ENCODE data around the gene CIB1. TPM values are rescaled to one million over a fixed set of nuclear protein-coding genes. Genes with fewer than 3 reads are reported as not detected.
A peak's percentile ranks its signal among the peaks of the same experiment; 100 is the strongest.

Gene CIB1
- total RNA-seq, 1 donor from 2014 or later, result 76.0 TPM

DNA sequence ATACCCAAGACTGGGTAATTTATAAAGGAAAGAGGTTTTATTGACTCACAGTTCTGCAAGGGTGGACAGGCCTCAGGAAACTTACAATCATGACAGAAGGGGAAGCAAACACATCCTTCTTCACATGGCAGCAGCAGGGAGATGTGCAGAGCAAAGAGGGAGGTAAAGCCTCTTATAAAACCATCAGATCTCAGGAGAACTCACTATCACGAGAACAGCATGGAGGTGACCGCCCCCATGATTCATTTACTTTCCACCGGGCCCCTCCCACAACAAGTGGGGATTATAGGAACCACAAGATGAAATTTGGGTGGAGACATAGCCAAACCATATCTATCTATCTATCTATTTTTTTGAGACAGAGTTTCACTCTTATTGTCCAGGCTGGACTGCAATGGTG, 5.6 kb upstream of the CIB1 start:
- H3K4me3 ChIP-seq (ENCODE audit: low read depth, low read length), result no peak overlapping the region
- TF ChIP-seq, protein P1, sequence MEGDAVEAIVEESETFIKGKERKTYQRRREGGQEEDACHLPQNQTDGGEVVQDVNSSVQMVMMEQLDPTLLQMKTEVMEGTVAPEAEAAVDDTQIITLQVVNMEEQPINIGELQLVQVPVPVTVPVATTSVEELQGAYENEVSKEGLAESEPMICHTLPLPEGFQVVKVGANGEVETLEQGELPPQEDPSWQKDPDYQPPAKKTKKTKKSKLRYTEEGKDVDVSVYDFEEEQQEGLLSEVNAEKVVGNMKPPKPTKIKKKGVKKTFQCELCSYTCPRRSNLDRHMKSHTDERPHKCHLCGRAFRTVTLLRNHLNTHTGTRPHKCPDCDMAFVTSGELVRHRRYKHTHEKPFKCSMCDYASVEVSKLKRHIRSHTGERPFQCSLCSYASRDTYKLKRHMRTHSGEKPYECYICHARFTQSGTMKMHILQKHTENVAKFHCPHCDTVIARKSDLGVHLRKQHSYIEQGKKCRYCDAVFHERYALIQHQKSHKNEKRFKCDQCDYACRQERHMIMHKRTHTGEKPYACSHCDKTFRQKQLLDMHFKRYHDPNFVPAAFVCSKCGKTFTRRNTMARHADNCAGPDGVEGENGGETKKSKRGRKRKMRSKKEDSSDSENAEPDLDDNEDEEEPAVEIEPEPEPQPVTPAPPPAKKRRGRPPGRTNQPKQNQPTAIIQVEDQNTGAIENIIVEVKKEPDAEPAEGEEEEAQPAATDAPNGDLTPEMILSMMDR (conservative IDR thresholded peaks at IDR 0.05; ENCODE audit: low read depth, low read length), result no peak
- no peak for DNase-seq (ENCODE audit: low read depth)

DNA sequence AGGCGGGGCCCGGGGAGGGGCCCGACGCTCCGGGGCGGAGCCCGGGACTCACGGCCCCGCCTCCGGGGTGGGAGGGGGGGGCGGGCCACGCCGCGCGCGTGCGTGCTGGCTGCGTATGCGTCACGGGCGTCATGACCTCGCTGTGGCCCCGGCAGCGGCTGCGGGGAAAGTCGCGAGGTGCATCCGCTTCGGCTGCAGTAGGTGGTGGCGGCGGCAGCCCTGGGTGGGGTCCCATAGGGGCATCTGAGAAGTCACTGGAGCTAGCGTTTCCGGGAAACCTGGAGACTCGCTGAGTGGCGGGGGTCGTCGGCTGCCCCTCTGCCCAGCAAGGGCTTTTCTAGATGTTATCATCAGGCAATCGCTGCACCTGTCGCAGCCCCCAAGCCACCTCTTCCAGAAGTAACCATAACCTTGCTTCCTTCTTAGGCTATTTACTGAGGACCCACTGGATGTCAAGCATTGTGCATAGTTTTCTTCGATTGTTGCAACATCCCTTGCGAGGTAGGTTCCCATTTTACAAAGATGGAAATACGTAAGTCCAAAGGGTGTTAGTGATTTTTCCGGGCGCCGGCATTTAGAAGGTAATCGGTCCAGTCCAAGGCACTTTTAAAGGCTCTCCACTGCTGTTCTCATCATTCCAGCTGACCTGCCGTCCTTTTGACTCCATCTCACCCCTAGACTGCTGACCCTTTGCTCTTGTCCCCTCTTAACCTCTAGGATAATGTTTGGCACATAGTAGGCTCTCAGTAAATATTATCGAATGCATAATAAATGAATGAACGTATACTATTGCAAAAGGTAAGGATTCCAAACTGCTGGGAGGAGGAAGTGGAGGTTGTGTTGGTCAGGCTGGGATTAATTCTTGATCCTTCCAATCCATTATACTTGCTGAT, 601 bp upstream of the CIB1 start, which contains the start of gene GDPGP1:
TSS of gene GDPGP1 (plus strand) at position 114 of the 893 bp plus-strand sequence. CDS start 6,700 bp downstream, outside the sequence.
- no peak for DNase-seq (ENCODE audit: low read depth)
- TF ChIP-seq, protein P1 (conservative IDR thresholded peaks at IDR 0.05; ENCODE audit: low read depth, low read length), result no peak
- H3K4me3 ChIP-seq (ENCODE audit: low read depth, low read length), result peak within 1 kb of the TSS; percentile 94

DNA sequence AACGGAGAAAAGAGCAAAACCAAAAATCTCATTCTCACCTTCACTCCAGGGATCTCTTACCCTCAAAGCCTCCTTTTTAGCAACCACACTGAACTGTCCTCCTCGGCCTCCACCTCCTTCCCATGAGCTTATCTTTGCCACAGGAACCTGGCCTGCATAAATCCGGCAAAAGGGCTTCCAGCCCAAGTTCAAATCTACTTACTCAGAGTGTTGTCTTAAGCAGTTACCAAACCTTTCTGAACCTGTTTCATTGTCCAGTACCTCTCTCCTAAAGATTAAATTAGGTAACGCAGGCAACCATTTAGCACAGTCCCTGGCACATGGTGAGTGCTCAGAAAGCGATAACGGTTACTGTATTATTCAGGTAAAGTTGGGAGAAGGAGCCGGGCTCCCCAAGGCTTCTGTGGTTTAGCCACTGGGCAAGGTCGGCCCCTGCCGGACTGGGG, 777 bp downstream of the CIB1 start:
- DNase-seq (ENCODE audit: low read depth), result peak; percentile 53

DNA sequence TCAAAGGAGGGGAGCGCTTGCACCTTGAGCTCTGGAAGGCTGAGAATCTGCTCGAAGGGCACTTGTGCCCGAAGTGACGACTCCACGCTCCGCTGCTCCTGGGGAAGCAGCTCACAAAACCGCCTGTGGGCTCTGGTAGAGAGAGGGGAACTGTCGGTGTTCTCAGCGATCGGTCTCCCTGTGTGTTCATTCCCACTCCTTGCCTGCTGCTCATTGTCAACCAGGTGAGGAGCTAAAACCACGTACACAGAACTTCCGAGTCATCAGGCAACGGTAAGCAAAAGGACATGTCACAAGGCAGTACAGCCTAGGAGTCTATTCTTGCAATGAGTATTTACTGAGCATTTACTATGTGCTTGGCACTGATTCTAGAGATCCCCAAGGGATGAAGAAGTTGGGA, 1.5 kb downstream of the CIB1 start:
- DNase-seq (ENCODE audit: low read depth), result no peak
- H3K4me3 ChIP-seq (ENCODE audit: low read depth, low read length), result peak overlapping the region; percentile 94
- TF ChIP-seq, protein P1 (conservative IDR thresholded peaks at IDR 0.05; ENCODE audit: low read depth, low read length), result no peak

More for the DNA sequence above, 777 bp downstream of the CIB1 start:
- TF ChIP-seq, protein P1 (conservative IDR thresholded peaks at IDR 0.05; ENCODE audit: low read depth, low read length), result peak; percentile 58
- H3K4me3 ChIP-seq (ENCODE audit: low read depth, low read length), result peak overlapping the region; percentile 94

DNA sequence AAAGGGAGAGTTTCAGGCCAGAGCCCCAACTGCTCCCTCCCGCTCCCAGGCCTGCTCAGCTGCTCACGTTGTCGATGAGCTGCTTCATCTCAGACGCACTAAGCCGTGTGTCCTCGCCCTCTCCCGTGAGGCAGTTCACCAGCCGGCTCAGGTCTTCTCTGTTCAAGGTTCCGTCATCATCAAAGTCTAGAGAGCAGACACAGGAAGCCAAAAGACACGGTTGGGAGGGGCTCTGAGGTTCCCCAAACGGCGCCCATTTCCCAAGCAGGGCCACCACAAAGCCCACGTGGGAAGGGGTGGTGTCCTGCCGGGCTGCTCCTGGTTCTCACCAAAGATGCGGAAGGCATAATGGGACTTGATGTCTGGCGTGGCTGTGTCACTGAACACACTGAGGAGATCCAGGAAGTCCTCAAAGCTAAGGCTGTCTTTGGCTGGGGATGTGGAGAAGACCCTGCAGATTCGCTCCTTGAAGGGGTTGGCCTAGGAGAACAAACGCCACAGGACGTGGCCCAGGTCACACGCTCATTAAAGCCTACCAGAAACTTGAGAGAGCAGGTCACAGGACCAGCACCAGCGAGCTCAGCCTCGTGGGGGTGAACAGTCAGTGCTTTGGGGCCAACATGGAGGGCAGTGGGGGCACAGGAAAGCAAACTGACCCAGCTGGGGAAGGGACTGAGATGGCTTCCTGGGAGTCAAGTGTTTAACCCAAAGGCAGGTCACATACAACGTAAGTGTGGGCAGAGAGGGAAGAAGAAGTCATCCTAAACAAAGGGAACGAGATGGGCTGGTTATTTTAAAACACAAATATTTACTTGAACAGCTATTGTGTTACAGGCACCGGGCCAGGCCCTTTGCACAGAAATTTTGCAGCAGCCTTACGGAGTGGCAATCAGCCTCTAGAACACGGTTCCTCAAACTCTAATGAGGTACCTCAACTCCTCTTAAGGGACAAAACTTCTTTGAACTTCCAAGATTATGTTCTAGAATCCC, 2.4 kb downstream of the CIB1 start:
- DNase-seq (ENCODE audit: low read depth), result no peak
- peak overlapping the region; percentile 94 for H3K4me3 ChIP-seq (ENCODE audit: low read depth, low read length)
- TF ChIP-seq, protein P1 (conservative IDR thresholded peaks at IDR 0.05; ENCODE audit: low read depth, low read length), result no peak

DNA sequence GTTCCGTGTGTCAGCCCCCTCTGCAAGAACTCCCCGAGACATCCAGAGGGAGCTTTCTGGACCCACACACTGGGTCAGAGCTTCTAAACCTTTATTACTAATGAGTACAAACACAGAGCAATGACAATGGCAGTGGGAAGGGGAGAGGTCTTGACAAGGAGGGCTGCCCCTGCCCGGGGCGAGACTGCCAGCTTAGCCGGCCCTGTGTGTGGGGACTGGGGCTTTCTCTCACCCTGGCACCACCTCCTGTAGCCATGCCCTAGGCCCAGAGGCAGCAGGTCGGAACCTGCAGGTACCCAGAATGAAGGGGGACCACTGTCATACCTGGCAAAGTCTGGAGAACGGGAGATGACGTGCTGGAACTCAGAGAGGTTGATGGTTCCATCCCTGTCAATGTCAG, 3.1 kb downstream of the CIB1 start:
- DNase-seq (ENCODE audit: low read depth), result no peak
- H3K4me3 ChIP-seq (ENCODE audit: low read depth, low read length), result no peak overlapping the region
- TF ChIP-seq, protein P1 (conservative IDR thresholded peaks at IDR 0.05; ENCODE audit: low read depth, low read length), result no peak

Data from epithelial cell of proximal tubule (primary cell).